ENCODE data around the gene MEF2A.

DNA sequence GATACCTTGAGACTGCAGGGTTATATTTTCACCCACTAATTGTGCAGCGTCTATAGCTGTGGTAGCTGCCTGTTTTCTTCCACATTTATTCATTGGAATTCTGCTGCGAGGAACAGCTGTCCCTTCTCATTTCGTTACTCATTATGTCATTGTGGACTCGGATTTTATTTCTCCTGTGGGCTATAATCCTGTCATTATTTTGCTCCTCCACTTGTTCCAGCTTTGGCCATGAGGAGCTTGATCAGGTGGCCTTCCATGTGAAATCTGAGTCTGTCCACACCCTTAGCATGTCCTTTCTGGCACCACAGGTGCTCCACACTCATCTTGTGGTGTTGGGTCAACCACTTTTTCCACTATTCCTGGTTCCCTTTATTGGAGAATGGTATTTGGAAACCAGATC is 152.6 kb downstream of the MEF2A start:
- TF ChIP-seq EZH2 (IDR thresholded peaks at IDR 0.05; ENCODE audit: borderline replicate concordance, low read depth, low read length) (no peak), BDP1 (IDR thresholded peaks at IDR 0.05; ENCODE audit: insufficient read depth, insufficient read length) (no peak), MTA3 (IDR thresholded peaks at IDR 0.05; ENCODE audit: borderline replicate concordance) (no peak), HIVEP1 (CRISPR knock-in tag; IDR thresholded peaks at IDR 0.05) (no peak), MYC (IDR thresholded peaks at IDR 0.05; ENCODE audit: low read depth, low read length) (no peak), MYC (CRISPR knock-in tag; IDR thresholded peaks at IDR 0.05; ENCODE audit: borderline replicate concordance, low read depth) (no peak), POLR3A (IDR thresholded peaks at IDR 0.05; ENCODE audit: borderline replicate concordance, extremely low read depth, insufficient read depth, insufficient read length) (no peak), MYNN (IDR thresholded peaks at IDR 0.05) (no peak), MYNN (CRISPR knock-in tag; IDR thresholded peaks at IDR 0.05) (no peak), CBX2 (IDR thresholded peaks at IDR 0.05; ENCODE audit: insufficient read depth, low read length, poor library complexity, severe bottlenecking) (no peak), RBM22 (IDR thresholded peaks at IDR 0.05; ENCODE audit: low read depth, low read length, poor library complexity, severe bottlenecking) (no peak)
- TF ChIP-seq, protein P1, sequence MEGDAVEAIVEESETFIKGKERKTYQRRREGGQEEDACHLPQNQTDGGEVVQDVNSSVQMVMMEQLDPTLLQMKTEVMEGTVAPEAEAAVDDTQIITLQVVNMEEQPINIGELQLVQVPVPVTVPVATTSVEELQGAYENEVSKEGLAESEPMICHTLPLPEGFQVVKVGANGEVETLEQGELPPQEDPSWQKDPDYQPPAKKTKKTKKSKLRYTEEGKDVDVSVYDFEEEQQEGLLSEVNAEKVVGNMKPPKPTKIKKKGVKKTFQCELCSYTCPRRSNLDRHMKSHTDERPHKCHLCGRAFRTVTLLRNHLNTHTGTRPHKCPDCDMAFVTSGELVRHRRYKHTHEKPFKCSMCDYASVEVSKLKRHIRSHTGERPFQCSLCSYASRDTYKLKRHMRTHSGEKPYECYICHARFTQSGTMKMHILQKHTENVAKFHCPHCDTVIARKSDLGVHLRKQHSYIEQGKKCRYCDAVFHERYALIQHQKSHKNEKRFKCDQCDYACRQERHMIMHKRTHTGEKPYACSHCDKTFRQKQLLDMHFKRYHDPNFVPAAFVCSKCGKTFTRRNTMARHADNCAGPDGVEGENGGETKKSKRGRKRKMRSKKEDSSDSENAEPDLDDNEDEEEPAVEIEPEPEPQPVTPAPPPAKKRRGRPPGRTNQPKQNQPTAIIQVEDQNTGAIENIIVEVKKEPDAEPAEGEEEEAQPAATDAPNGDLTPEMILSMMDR (IDR thresholded peaks at IDR 0.05 in 2 of 3, conservative IDR thresholded peaks at IDR 0.05 in 1 of 3; ENCODE audit: insufficient read depth in 2 of 3, low read depth in 1 of 3, low read length in 3 of 3): no peak
- TF ChIP-seq, protein P2, sequence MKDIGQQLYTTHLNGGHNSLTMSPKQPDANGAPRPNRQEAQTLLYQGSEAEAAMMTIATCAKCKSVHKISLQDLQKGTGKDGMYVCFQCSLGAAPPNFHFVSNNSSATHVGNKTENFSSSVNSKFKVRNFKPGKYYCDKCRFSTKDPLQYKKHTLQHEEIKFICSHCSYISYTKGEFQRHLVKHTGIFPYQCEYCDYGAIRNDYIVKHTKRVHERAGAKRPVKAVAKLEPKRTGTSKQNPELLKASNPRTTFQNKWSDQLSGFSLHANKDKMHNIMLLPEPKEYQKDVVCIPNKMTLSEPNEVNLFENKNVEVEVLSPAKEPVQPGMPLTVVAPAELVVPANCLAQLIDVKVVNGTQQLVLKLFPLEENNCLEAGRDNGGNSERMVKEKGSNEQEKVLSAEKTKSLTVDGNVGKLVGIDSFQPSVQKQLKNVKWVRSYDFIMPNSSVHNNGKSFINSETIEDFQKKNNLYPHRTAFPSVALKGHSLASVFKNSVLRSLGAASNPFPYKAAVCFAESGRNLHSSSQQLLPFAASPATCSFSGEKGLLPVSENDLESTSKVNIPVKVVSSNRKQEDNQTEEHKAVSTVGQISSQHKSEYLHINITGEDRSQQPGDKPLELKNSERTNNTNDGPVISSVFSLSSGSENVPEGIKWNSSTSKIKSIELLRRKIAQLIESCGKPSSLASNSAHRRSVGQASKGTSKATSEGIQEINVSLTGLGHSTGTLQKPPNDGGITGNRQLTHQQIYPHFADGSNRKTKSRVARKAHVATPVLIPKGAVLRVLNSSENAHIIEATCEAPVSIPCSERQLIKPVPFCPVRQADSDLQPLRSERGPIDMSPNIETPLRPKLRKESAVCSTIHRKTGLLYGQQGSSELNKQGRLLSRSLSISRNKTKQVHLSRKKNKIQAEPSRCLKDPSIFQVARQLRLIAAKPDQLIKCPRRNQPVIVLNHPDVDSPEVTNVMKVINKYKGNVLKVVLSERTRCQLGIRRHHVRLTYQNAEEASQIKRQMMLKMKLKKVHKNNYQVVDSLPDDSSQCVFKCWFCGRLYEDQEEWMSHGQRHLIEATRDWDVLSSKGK (CRISPR knock-in tag; IDR thresholded peaks at IDR 0.05): no peak
- TF ChIP-seq, protein P3, sequence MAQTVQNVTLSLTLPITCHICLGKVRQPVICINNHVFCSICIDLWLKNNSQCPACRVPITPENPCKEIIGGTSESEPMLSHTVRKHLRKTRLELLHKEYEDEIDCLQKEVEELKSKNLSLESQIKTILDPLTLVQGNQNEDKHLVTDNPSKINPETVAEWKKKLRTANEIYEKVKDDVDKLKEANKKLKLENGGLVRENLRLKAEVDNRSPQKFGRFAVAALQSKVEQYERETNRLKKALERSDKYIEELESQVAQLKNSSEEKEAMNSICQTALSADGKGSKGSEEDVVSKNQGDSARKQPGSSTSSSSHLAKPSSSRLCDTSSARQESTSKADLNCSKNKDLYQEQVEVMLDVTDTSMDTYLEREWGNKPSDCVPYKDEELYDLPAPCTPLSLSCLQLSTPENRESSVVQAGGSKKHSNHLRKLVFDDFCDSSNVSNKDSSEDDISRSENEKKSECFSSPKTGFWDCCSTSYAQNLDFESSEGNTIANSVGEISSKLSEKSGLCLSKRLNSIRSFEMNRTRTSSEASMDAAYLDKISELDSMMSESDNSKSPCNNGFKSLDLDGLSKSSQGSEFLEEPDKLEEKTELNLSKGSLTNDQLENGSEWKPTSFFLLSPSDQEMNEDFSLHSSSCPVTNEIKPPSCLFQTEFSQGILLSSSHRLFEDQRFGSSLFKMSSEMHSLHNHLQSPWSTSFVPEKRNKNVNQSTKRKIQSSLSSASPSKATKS (CRISPR knock-in tag; IDR thresholded peaks at IDR 0.05): no peak
- TF ChIP-seq, protein P4, sequence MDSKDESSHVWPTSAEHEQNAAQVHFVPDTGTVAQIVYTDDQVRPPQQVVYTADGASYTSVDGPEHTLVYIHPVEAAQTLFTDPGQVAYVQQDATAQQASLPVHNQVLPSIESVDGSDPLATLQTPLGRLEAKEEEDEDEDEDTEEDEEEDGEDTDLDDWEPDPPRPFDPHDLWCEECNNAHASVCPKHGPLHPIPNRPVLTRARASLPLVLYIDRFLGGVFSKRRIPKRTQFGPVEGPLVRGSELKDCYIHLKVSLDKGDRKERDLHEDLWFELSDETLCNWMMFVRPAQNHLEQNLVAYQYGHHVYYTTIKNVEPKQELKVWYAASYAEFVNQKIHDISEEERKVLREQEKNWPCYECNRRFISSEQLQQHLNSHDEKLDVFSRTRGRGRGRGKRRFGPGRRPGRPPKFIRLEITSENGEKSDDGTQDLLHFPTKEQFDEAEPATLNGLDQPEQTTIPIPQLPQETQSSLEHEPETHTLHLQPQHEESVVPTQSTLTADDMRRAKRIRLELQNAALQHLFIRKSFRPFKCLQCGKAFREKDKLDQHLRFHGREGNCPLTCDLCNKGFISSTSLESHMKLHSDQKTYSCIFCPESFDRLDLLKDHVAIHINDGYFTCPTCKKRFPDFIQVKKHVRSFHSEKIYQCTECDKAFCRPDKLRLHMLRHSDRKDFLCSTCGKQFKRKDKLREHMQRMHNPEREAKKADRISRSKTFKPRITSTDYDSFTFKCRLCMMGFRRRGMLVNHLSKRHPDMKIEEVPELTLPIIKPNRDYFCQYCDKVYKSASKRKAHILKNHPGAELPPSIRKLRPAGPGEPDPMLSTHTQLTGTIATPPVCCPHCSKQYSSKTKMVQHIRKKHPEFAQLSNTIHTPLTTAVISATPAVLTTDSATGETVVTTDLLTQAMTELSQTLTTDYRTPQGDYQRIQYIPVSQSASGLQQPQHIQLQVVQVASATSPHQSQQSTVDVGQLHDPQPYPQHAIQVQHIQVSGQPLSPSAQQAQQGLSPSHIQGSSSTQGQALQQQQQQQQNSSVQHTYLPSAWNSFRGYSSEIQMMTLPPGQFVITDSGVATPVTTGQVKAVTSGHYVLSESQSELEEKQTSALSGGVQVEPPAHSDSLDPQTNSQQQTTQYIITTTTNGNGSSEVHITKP (IDR thresholded peaks at IDR 0.05; ENCODE audit: partially characterized antibody): no peak

All from K562 (cell line).